ENCODE results near the gene RHAG. TPM values are rescaled to one million over a fixed set of nuclear protein-coding genes. Genes with fewer than 3 reads are reported as not detected.

RHAG gene
- total RNA-seq, 1 experiment from 2014 or later, result not detected

Other genes starting within 250 kb of the RHAG start
- 10.6 and 14.8 TPM in 2 replicates for gene MMUT, start 173.6 kb downstream of the RHAG start, total RNA-seq (2014; rRNA removed; shearing (Covaris generic); ENCODE audit: low replicate concordance)
- gene CENPQ, start 173.5 kb downstream of the RHAG start, total RNA-seq (2014; rRNA removed; shearing (Covaris generic); ENCODE audit: low replicate concordance), result 9.3 and 21.6 TPM in 2 replicates
- not detected in 2 replicates for gene GLYATL3, start 136.9 kb downstream of the RHAG start, total RNA-seq (2014; rRNA removed; shearing (Covaris generic); ENCODE audit: low replicate concordance)
- not detected in 2 replicates for gene C6orf141, start 86.2 kb downstream of the RHAG start, total RNA-seq (2014; rRNA removed; shearing (Covaris generic); ENCODE audit: low replicate concordance)
- gene CRISP2, start 76.7 kb upstream of the RHAG start, total RNA-seq (2014; rRNA removed; shearing (Covaris generic); ENCODE audit: low replicate concordance), result not detected in 2 replicates
- not detected in 2 replicates for gene CRISP3, start 107.5 kb upstream of the RHAG start, total RNA-seq (2014; rRNA removed; shearing (Covaris generic); ENCODE audit: low replicate concordance)
- not detected in 2 replicates for gene PGK2, start 150.4 kb upstream of the RHAG start, total RNA-seq (2014; rRNA removed; shearing (Covaris generic); ENCODE audit: low replicate concordance)
- not detected in 2 replicates for gene CRISP1, start 229.7 kb upstream of the RHAG start, total RNA-seq (2014; rRNA removed; shearing (Covaris generic); ENCODE audit: low replicate concordance)